Heart right ventricle (tissue), 16 donors: ENCODE results near the gene MAZ. TPM values are rescaled to one million over a fixed set of nuclear protein-coding genes. Genes with fewer than 3 reads are reported as not detected.

Source experiments
- ATAC-seq, 8 donors: fragments of 200-7000 bp; cut with Tn5 transposase; one replicate each; pipeline ENCODE4 v1.9.1; 2020; ENCODE audit warnings: mild to moderate bottlenecking in 8 of 8, moderate library complexity in 8 of 8, moderate number of reproducible peaks in 1 of 8
- DNase-seq, 2 donors: peaks; one replicate each; pipeline ENCODE4 v3.0.0-alpha.2; 2020
- H3K27ac ChIP-seq, 10 donors: fragments of 200-600 bp; sonication (generic) in 2 of 10; one replicate each; pipeline versions ENCODE4 v1.5.0 to v1.8.0; 2020 to 2022; ENCODE audit warnings: mild to moderate bottlenecking in 3 of 10
- H3K27me3 ChIP-seq, 7 donors: fragments of 200-600 bp; one replicate each; pipeline ENCODE4 v1.8.0; 2021 to 2022; ENCODE audit warnings: mild to moderate bottlenecking in 2 of 7
- H3K36me3 ChIP-seq, 9 donors: fragments of 200-600 bp; sonication (generic) in 1 of 9; one replicate each; pipeline versions ENCODE4 v1.5.0 to v1.8.0; 2020 to 2022; ENCODE audit warnings: mild to moderate bottlenecking in 2 of 9
- H3K4me1 ChIP-seq, 9 donors: fragments of 200-600 bp; sonication (generic) in 1 of 9; one replicate each; pipeline versions ENCODE4 v1.5.0 to v1.8.0; 2020 to 2022; ENCODE audit warnings: mild to moderate bottlenecking in 4 of 9
- H3K4me3 ChIP-seq, 10 donors: fragments of 200-600 bp; sonication (generic) in 2 of 10; one replicate each; pipeline versions ENCODE4 v1.5.0 to v1.8.0; 2020 to 2022; ENCODE audit warnings: mild to moderate bottlenecking in 7 of 10, moderate library complexity in 2 of 10
- H3K9me3 ChIP-seq, 11 donors: fragments of 200-600 bp in 10 of 11; sonication (generic) in 2 of 11; one replicate each; pipeline versions ENCODE4 v1.5.0 to v1.8.0; 2013 to 2022; ENCODE audit warnings: mild to moderate bottlenecking in 2 of 11, control low read depth in 1 of 11, moderate library complexity in 1 of 11
- WGBS, 2 donors: extraction: QIAGEN DNeasy Blood & Tissue Kit; methylation state at CpG; one replicate each; pipeline ENCODE4 v1.1.7; 2013; ENCODE audit warnings: inconsistent platforms in 1 of 2; 5-methylcytosine and 5-hydroxymethylcytosine counted together
- intact Hi-C, 10 donors: fragments of 100-400 bp; cut with DNase I; formaldehyde crosslinking; loops; one replicate each; pipeline versions ENCODE4 v1.11.1 to v1.14.2; 2022
- polyA plus RNA-seq, 2 donors: library from polyadenylated mRNA; stranded (reverse); fragments of 200-250 nt; gene quantifications; one replicate each; pipeline ENCODE4 v1.2.3, GENCODE V29; 2013
- total RNA-seq, 10 donors: library from RNA; stranded (reverse); fragmentation: NEBNext Ultra II Directional in 3 of 10; extraction: Animal tissue kit (Norgen Biotek cat#: 25700) in 3 of 10; gene quantifications; one replicate each; pipeline versions ENCODE4 v1.2.1 to v1.2.4, GENCODE V29; 2021 to 2023
- TF ChIP-seq, protein P1 (sequence below), 9 donors: fragments of 200-600 bp; sonication (generic) in 2 of 9; IDR thresholded peaks; one replicate each; pipeline versions ENCODE4 v1.5.0 to v1.8.0; 2021 to 2022; ENCODE audit warnings: antibody characterized with exemption in 9 of 9, mild to moderate bottlenecking in 5 of 9, moderate library complexity in 1 of 9
- donor health status: Arrhythmogenic right ventricular cardiomyopathy.
- donor health status: ischemic (EF 13 %, LVEDD 7.1; RV severe dilation, severe dysfunction).
- donor health status: healthy with polysubstance abuse.
- donor health status: DM: no; HTN: yes; CAD: no.
- donor health status: DM: no; HTN: no; CAD: no.
- donor health status: ischemic (EF 25% LVEDD 6.9; RV normal size, moderate dysfunction).
- donor health status: ischemic (EF 25% LVEDD 5.7; RV mildly dilated, moderate dysfunction).
- donor health status: healthy.
- donor health status: DM: yes; HTN: yes; CAD: no.
- donor health status: Ischemic cardiomyopathy.
- donor health status: ischemic (EF 35%, LVEDD 5.7; RV mildly dilated, moderate dysfunction).
- donor health status: nonischemic (EF 11% LVEDD 7.7; RV severe dilation, severe dysfunction).
- donor health status: DM: yes; HTN: yes; CAD: no.
- donor health status: PGD.
- donor health status: ischemic (EF 29% LVEDD 5.4; RV normal size, mild dysfunction).
- donor health status: nonischemic (EF 23%, LVEDD 6.1; RV moderate dilation, normal function).

MAZ gene
- total and polyA plus RNA-seq, 12 donors, result 44.2 to 115 (median 66.3) TPM

- H3K36me3 ChIP-seq, result peaks cover 0 to 39% (median 26%) of the 10 kb centered on the region in 9 donors
- no peaks in the 10 kb centered on the region for H3K27me3 ChIP-seq
- no peak for DNase-seq
- no peaks in the 10 kb centered on the region for H3K9me3 ChIP-seq
- TF ChIP-seq, protein P1, sequence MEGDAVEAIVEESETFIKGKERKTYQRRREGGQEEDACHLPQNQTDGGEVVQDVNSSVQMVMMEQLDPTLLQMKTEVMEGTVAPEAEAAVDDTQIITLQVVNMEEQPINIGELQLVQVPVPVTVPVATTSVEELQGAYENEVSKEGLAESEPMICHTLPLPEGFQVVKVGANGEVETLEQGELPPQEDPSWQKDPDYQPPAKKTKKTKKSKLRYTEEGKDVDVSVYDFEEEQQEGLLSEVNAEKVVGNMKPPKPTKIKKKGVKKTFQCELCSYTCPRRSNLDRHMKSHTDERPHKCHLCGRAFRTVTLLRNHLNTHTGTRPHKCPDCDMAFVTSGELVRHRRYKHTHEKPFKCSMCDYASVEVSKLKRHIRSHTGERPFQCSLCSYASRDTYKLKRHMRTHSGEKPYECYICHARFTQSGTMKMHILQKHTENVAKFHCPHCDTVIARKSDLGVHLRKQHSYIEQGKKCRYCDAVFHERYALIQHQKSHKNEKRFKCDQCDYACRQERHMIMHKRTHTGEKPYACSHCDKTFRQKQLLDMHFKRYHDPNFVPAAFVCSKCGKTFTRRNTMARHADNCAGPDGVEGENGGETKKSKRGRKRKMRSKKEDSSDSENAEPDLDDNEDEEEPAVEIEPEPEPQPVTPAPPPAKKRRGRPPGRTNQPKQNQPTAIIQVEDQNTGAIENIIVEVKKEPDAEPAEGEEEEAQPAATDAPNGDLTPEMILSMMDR (IDR thresholded peaks at IDR 0.05), result no peak
- no peak overlapping the region for H3K27ac ChIP-seq
- H3K4me3 ChIP-seq, result no peak overlapping the region
- 93 to 94% methylated on average over 19 of the region's 19 CpGs for WGBS, 2 donors
- intact Hi-C loops, result loop anchor here in 1 of 10 donors (5.0 kb wide), 1 partner anchor 148 kb away; no protein-coding TSS in a partner anchor
- peaks cover 8 to 25% (median 19%) of the 10 kb centered on the region in 9 donors for H3K4me1 ChIP-seq
- no peak for ATAC-seq
Measured at GRCh38 chr16:29858974-29859373, 52.6 kb downstream of the MAZ start.

- peak in 1 of 2 donors; percentile 48 for DNase-seq
- H3K4me1 ChIP-seq, result peaks cover 8 to 25% (median 19%) of the 10 kb centered on the region in 9 donors
- intact Hi-C loops, result loop anchor here in 6 of 10 donors (5.0 to 10.0 kb wide), 7 partner anchors 38 to 162 kb away; partner anchors contain the start of genes PAGR1 (in 4 of the 6), C16orf92 (in 1 of the 6), HIRIP3 (in 1 of the 6) and INO80E (in 1 of the 6)
- ATAC-seq, result peak in 2 of 8 donors; percentile 8 to 10
- peak overlapping the region in 1 of 10 donors; percentile 88 for H3K4me3 ChIP-seq
- WGBS, 2 donors, result 73 to 75% methylated on average over 9 of the region's 9 CpGs
- H3K27ac ChIP-seq, result peak overlapping the region in 1 of 10 donors; percentile 27
- TF ChIP-seq, protein P1 (IDR thresholded peaks at IDR 0.05), result no peak
- no peaks in the 10 kb centered on the region for H3K27me3 ChIP-seq
- peaks cover 0 to 39% (median 26%) of the 10 kb centered on the region in 9 donors for H3K36me3 ChIP-seq
- H3K9me3 ChIP-seq, result no peaks in the 10 kb centered on the region
Measured at GRCh38 chr16:29860218-29860617, 53.9 kb downstream of the MAZ start.

Other genes starting within 250 kb of the MAZ start
- 10 to 100 TPM in 1 of 10 donors, 1 to 10 TPM in 7, under 1 TPM in 2; 0.35 to 12.6 (median 1.8) TPM for gene SPN, start 143.3 kb upstream of the MAZ start, total RNA-seq
- under 1 TPM; 0.29 to 0.58 TPM for gene SPN, start 143.3 kb upstream of the MAZ start, polyA plus RNA-seq
- gene QPRT, start 127.3 kb upstream of the MAZ start, total RNA-seq, result 10 to 100 TPM; 16.0 to 34.1 (median 25.9) TPM
- gene QPRT, start 127.3 kb upstream of the MAZ start, polyA plus RNA-seq, result 10 to 100 TPM in 1 of 2 donors, 1 to 10 TPM in 1; 3.8 to 13.8 TPM
- gene C16orf54, start 60.5 kb upstream of the MAZ start, total RNA-seq, result 1 to 10 TPM in 3 of 10 donors, under 1 TPM in 7; 0.18 to 3.3 (median 0.65) TPM
- under 1 TPM; 0.26 to 0.29 TPM for gene C16orf54, start 60.5 kb upstream of the MAZ start, polyA plus RNA-seq
- not detected for gene ZG16, start 28.3 kb upstream of the MAZ start, total RNA-seq
- gene ZG16, start 28.3 kb upstream of the MAZ start, polyA plus RNA-seq, result under 1 TPM in 1 of 2 donors, not detected in 1; 0.01 TPM
- 10 to 100 TPM; 28.6 to 48.2 (median 38.6) TPM for gene KIF22, start 15.8 kb upstream of the MAZ start, total RNA-seq
- gene KIF22, start 15.8 kb upstream of the MAZ start, polyA plus RNA-seq, result 100 to 1,000 TPM in 1 of 2 donors, 10 to 100 TPM in 1; 16.3 to 136 TPM
- gene PRRT2, start 5.7 kb downstream of the MAZ start, total RNA-seq, result 1 to 10 TPM in 8 of 10 donors, under 1 TPM in 2; 0.74 to 2.4 (median 1.1) TPM
- gene PRRT2, start 5.7 kb downstream of the MAZ start, polyA plus RNA-seq, result 1 to 10 TPM in 1 of 2 donors, under 1 TPM in 1; 0.62 to 6.3 TPM
- 10 to 100 TPM in 9 of 10 donors, 1 to 10 TPM in 1; 9.6 to 14.8 (median 12.0) TPM for gene PAGR1, start 9.6 kb downstream of the MAZ start, total RNA-seq
- 10 to 100 TPM; 28.7 to 35.1 TPM for gene PAGR1, start 9.6 kb downstream of the MAZ start, polyA plus RNA-seq
- gene MVP, start 13.9 kb downstream of the MAZ start, total RNA-seq, result 100 to 1,000 TPM in 1 of 10 donors, 10 to 100 TPM in 9; 24.5 to 122 (median 37.4) TPM
- 10 to 100 TPM; 50.9 to 53.0 TPM for gene MVP, start 13.9 kb downstream of the MAZ start, polyA plus RNA-seq
- 10 to 100 TPM; 61.8 to 87.0 (median 72.7) TPM for gene CDIPT, start 56.7 kb downstream of the MAZ start, total RNA-seq
- 10 to 100 TPM; 55.1 to 99.6 TPM for gene CDIPT, start 56.7 kb downstream of the MAZ start, polyA plus RNA-seq
- 1 to 10 TPM in 2 of 10 donors, under 1 TPM in 8; 0.17 to 1.2 (median 0.73) TPM for gene SEZ6L2, start 93.0 kb downstream of the MAZ start, total RNA-seq
- under 1 TPM in 1 of 2 donors, not detected in 1; 0.61 TPM for gene SEZ6L2, start 93.0 kb downstream of the MAZ start, polyA plus RNA-seq
- gene ASPHD1, start 94.0 kb downstream of the MAZ start, total RNA-seq, result 1 to 10 TPM in 1 of 10 donors, under 1 TPM in 5, not detected in 4; 0.20 to 1.1 (median 0.75) TPM
- gene ASPHD1, start 94.0 kb downstream of the MAZ start, polyA plus RNA-seq, result under 1 TPM in 1 of 2 donors, not detected in 1; 0.28 TPM
- 1 to 10 TPM; 5.4 to 8.2 (median 7.3) TPM for gene KCTD13, start 119.7 kb downstream of the MAZ start, total RNA-seq
- 10 to 100 TPM in 1 of 2 donors, 1 to 10 TPM in 1; 5.2 to 18.0 TPM for gene KCTD13, start 119.7 kb downstream of the MAZ start, polyA plus RNA-seq
- gene TMEM219, start 155.6 kb downstream of the MAZ start, total RNA-seq, result 100 to 1,000 TPM in 1 of 10 donors, 10 to 100 TPM in 9; 53.0 to 105 (median 67.1) TPM
- gene TMEM219, start 155.6 kb downstream of the MAZ start, polyA plus RNA-seq, result 10 to 100 TPM; 80.4 to 85.9 TPM
- 10 to 100 TPM; 27.0 to 40.6 (median 32.7) TPM for gene TAOK2, start 167.3 kb downstream of the MAZ start, total RNA-seq
- 10 to 100 TPM; 27.6 to 50.4 TPM for gene TAOK2, start 167.3 kb downstream of the MAZ start, polyA plus RNA-seq
- gene HIRIP3, start 189.1 kb downstream of the MAZ start, total RNA-seq, result 10 to 100 TPM; 14.4 to 23.2 (median 17.1) TPM
- 10 to 100 TPM; 17.9 to 22.4 TPM for gene HIRIP3, start 189.1 kb downstream of the MAZ start, polyA plus RNA-seq
- gene INO80E, start 189.7 kb downstream of the MAZ start, total RNA-seq, result 10 to 100 TPM; 23.2 to 34.8 (median 30.6) TPM
- gene INO80E, start 189.7 kb downstream of the MAZ start, polyA plus RNA-seq, result 10 to 100 TPM; 63.2 to 80.4 TPM
- under 1 TPM in 4 of 10 donors, not detected in 6; 0.27 to 0.95 (median 0.48) TPM for gene DOC2A, start 204.5 kb downstream of the MAZ start, total RNA-seq
- 1 to 10 TPM in 1 of 2 donors, under 1 TPM in 1; 0.41 to 2.7 TPM for gene DOC2A, start 204.5 kb downstream of the MAZ start, polyA plus RNA-seq
- gene C16orf92, start 216.7 kb downstream of the MAZ start, total RNA-seq, result not detected
- gene C16orf92, start 216.7 kb downstream of the MAZ start, polyA plus RNA-seq, result not detected
- not detected for gene TLCD3B, start 224.7 kb downstream of the MAZ start, total RNA-seq
- under 1 TPM in 1 of 2 donors, not detected in 1; 0.29 TPM for gene TLCD3B, start 224.7 kb downstream of the MAZ start, polyA plus RNA-seq